ENCODE results near the gene GTSE1.

GRCh38 chr22:46350646-46351045 is 54.0 kb downstream of the GTSE1 start:
- no peak for TF ChIP-seq EZH2phosphoT487 (IDR thresholded peaks at IDR 0.05; ENCODE audit: borderline replicate concordance, low read length)
- TF ChIP-seq EZH2 (IDR thresholded peaks at IDR 0.05; ENCODE audit: low read length, unreplicated experiment) = no peak
